Peyer's patch (tissue), 4 donors: ENCODE results near the gene CHAC1.

Source experiments
- CTCF ChIP-seq, 6 experiments: fragments of 450-650 bp in 4 of 6; fragments of 200-600 bp in 2 of 6; sonication (generic) in 1 of 6; IDR thresholded peaks; one replicate each; pipeline ENCODE4 v1.5.1; 2017 to 2019; ENCODE audit warnings: antibody characterized with exemption in 6 of 6, mild to moderate bottlenecking in 3 of 6, moderate library complexity in 1 of 6
- POLR2A ChIP-seq, 2 donors: fragments of 450-650 bp; IDR thresholded peaks; one replicate each; pipeline ENCODE4 v1.5.1; 2017; ENCODE audit warnings: antibody characterized with exemption in 2 of 2, mild to moderate bottlenecking in 2 of 2, moderate library complexity in 2 of 2

GRCh38 chr15:40908095-40908494 is 45.2 kb upstream of the CHAC1 start:
- no peak for TF ChIP-seq CTCF (IDR thresholded peaks at IDR 0.05)
- no peak for TF ChIP-seq POLR2A (IDR thresholded peaks at IDR 0.05)
